MCF 10A (cell line): ENCODE data around the gene TPRG1. TPM values are rescaled to one million over a fixed set of nuclear protein-coding genes. Genes with fewer than 3 reads are reported as not detected.

Source experiments
- Bru-seq: library from RNA; stranded (reverse); fragments of 400-500 nt; gene quantifications from one replicate; lab custom pipeline; 2021; lab: Mats Ljungman, UMichigan
- BruChase-seq, 2 experiments: library from RNA; stranded (reverse); fragments of 400-500 nt; gene quantifications; one replicate each; lab custom pipeline; 2021; lab: Mats Ljungman, UMichigan
- BruUV-seq: library from RNA; stranded (reverse); fragments of 400-500 nt; replicated peaks from 2 replicates; lab custom pipeline; 2021; lab: Mats Ljungman, UMichigan
- CTCF ChIA-PET: fragments of 300-600 bp; sonication (Branson Sonifier 250); formaldehyde crosslinking; extraction: SDS; loops from one replicate; lab custom pipeline; 2021; ENCODE audit warnings: antibody characterized with exemption, inconsistent platforms; lab: Yijun Ruan, JAX
- POLR2A ChIA-PET: fragments of 300-600, 350-650 bp; sonication (Branson Sonifier 250); formaldehyde crosslinking; extraction: SDS; loops from one replicate; lab custom pipeline; 2020; ENCODE audit warnings: antibody characterized with exemption, inconsistent platforms; lab: Yijun Ruan, JAX
- DNase-seq: peaks from one replicate; pipeline ENCODE4 v3.0.0-alpha.2; 2018; ENCODE audit not compliant: unreplicated experiment
- H3K27ac Mint-ChIP-seq: one replicate; pipeline ENCODE4 v1.8.0; 2022; ENCODE audit warnings: mild to moderate bottlenecking, low read depth, mixed read lengths; ENCODE audit not compliant: unreplicated experiment
- H3K27me3 Mint-ChIP-seq: one replicate; pipeline ENCODE4 v1.8.0; 2022; ENCODE audit warnings: mixed read lengths; ENCODE audit not compliant: insufficient read depth, unreplicated experiment
- H3K36me3 Mint-ChIP-seq: one replicate; pipeline ENCODE4 v1.8.0; 2022; ENCODE audit warnings: mild to moderate bottlenecking, moderate library complexity, mixed read lengths; ENCODE audit not compliant: insufficient read depth, unreplicated experiment
- H3K4me1 Mint-ChIP-seq: one replicate; pipeline ENCODE4 v1.8.0; 2022; ENCODE audit warnings: mixed read lengths; ENCODE audit not compliant: insufficient read depth, unreplicated experiment
- H3K4me3 Mint-ChIP-seq: one replicate; pipeline ENCODE4 v1.8.0; 2022; ENCODE audit warnings: mild to moderate bottlenecking, moderate library complexity, mixed read lengths; ENCODE audit not compliant: unreplicated experiment
- H3K9me3 Mint-ChIP-seq: one replicate; pipeline ENCODE4 v1.8.0; 2022; ENCODE audit warnings: mixed read lengths; ENCODE audit not compliant: unreplicated experiment
- CTCF ChIP-seq: fragments of 200-600 bp; IDR thresholded peaks from one replicate; pipeline ENCODE4 v1.8.0; 2022; ENCODE audit warnings: antibody characterized with exemption, mild to moderate bottlenecking; ENCODE audit not compliant: unreplicated experiment
- intact Hi-C: fragments of 100-400 bp; cut with micrococcal nuclease; formaldehyde crosslinking; loops from 2 replicates; pipeline ENCODE4 v1.14.1; 2022
- long read RNA-seq: library from polyadenylated mRNA; stranded (forward); transcript quantifications from one replicate; pipeline ENCODE4 v2.0.0, GENCODE V29; 2022
- total RNA-seq: library from RNA; stranded (reverse); gene quantifications from 2 replicates; pipeline ENCODE4 v1.2.3, GENCODE V29; 2022

Gene TPRG1
- total RNA-seq = 1.5 and 2.0 TPM in 2 replicates
- Bru-seq, nascent RNA = percentile 33 among the genes with signal in this experiment
- percentile 41 among the genes with signal in this experiment for BruChase-seq, experiment 1, labeled RNA remaining after a 6-hour chase
- BruChase-seq, experiment 2, labeled RNA remaining after a 2-hour chase = percentile 37 among the genes with signal in this experiment
- long read RNA-seq, partial matches to known transcripts = 0 of 5 reads
- long read RNA-seq, other reads (novel, unspliced or antisense) = 5 of 5 reads

- ChIA-PET POLR2A (no interaction called here), CTCF (no interaction called here)
- no peaks in the 10 kb centered on the region for H3K36me3 Mint-ChIP-seq
- no peak within 1 kb of the TSS for H3K27ac Mint-ChIP-seq
- no peak for TF ChIP-seq CTCF
- DNase-seq = peak; percentile 1
- H3K9me3 Mint-ChIP-seq = no peaks in the 10 kb centered on the region
- intact Hi-C loops = no loop called here
- H3K4me1 Mint-ChIP-seq = no peaks in the 10 kb centered on the region
- H3K27me3 Mint-ChIP-seq = no peaks in the 10 kb centered on the region
- BruUV-seq = no TSS peak
- no peak within 1 kb of the TSS for H3K4me3 Mint-ChIP-seq
Measured at GRCh38 chr3:189171707-189172106, at the start of gene TPRG1. Gene TPRG1, plus strand, starts transcription at chr3:189171971. Its CDS starts 35,414 bp downstream, at chr3:189207385.

GRCh38 chr3:189122110-189122509, 49.7 kb upstream of the TPRG1 start:
- intact Hi-C loops = no loop called here
- H3K27me3 Mint-ChIP-seq = no peaks in the 10 kb centered on the region
- no peak overlapping the region for H3K27ac Mint-ChIP-seq
- no peak for TF ChIP-seq CTCF
- POLR2A ChIA-PET = interaction anchor here (1.7 kb wide), 1 partner anchor 13 kb away, joined by 4 read pairs; no protein-coding TSS in a partner anchor
- no peaks in the 10 kb centered on the region for H3K9me3 Mint-ChIP-seq
- no peaks in the 10 kb centered on the region for H3K36me3 Mint-ChIP-seq
- H3K4me1 Mint-ChIP-seq = no peaks in the 10 kb centered on the region
- no TSS peak for BruUV-seq
- CTCF ChIA-PET = no interaction called here
- no peak overlapping the region for H3K4me3 Mint-ChIP-seq
- no peak for DNase-seq

GRCh38 chr3:189122526-189123205, 49.1 kb upstream of the TPRG1 start:
- H3K4me3 Mint-ChIP-seq = no peak overlapping the region
- CTCF ChIA-PET = interaction anchor here (1.4 kb wide), 1 partner anchor 33 kb away, joined by 4 read pairs; no protein-coding TSS in a partner anchor
- no peaks in the 10 kb centered on the region for H3K9me3 Mint-ChIP-seq
- no peak for TF ChIP-seq CTCF
- no peak overlapping the region for H3K27ac Mint-ChIP-seq
- POLR2A ChIA-PET = interaction anchor here (1.7 kb wide), 1 partner anchor 13 kb away, joined by 4 read pairs; no protein-coding TSS in a partner anchor
- DNase-seq = no peak
- BruUV-seq = no TSS peak
- H3K36me3 Mint-ChIP-seq = no peaks in the 10 kb centered on the region
- H3K4me1 Mint-ChIP-seq = no peaks in the 10 kb centered on the region
- intact Hi-C loops = no loop called here
- no peaks in the 10 kb centered on the region for H3K27me3 Mint-ChIP-seq

GRCh38 chr3:189123595-189124387, 48.0 kb upstream of the TPRG1 start:
- Mint-ChIP-seq H3K27ac (no peak overlapping the region), H3K4me3 (no peak overlapping the region), H3K27me3 (no peaks in the 10 kb centered on the region), H3K36me3 (no peaks in the 10 kb centered on the region), H3K9me3 (no peaks in the 10 kb centered on the region), H3K4me1 (no peaks in the 10 kb centered on the region)
- DNase-seq = no peak
- CTCF ChIA-PET = interaction anchor here (1.4 kb wide), 1 partner anchor 32 kb away, joined by 4 read pairs; no protein-coding TSS in a partner anchor
- POLR2A ChIA-PET = interaction anchor here (0.9 kb wide), 1 partner anchor 11 kb away, joined by 3 read pairs; no protein-coding TSS in a partner anchor
- no TSS peak for BruUV-seq
- TF ChIP-seq CTCF = no peak
- intact Hi-C loops = no loop called here
